DMS79 (cell line): ENCODE data around the gene MTA3.

Experiments used
- DNase-seq: peaks from one replicate; lab custom pipeline; 2025; lab: John Stamatoyannopoulos, UW

Gene MTA3

DNA sequence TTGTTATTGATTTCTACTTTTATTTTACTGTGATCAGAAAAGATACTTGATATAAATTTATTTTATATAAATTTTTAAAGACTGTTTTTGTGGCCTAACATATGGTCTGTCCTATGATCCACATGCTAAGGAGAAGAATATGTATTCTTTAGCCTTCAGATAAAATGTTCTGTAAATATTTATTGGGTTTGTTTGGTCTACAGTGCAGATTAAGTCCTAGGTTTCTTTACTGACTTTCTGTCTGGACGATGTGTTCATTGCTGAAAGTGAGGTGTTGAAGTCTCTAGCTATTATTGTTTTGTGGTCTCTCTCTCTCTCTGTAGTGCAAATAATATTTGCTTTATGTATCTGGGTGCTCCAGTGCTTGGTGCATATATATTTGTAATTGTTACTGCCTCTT, 165.4 kb downstream of the MTA3 start:
- DNase-seq: no peak

DNA sequence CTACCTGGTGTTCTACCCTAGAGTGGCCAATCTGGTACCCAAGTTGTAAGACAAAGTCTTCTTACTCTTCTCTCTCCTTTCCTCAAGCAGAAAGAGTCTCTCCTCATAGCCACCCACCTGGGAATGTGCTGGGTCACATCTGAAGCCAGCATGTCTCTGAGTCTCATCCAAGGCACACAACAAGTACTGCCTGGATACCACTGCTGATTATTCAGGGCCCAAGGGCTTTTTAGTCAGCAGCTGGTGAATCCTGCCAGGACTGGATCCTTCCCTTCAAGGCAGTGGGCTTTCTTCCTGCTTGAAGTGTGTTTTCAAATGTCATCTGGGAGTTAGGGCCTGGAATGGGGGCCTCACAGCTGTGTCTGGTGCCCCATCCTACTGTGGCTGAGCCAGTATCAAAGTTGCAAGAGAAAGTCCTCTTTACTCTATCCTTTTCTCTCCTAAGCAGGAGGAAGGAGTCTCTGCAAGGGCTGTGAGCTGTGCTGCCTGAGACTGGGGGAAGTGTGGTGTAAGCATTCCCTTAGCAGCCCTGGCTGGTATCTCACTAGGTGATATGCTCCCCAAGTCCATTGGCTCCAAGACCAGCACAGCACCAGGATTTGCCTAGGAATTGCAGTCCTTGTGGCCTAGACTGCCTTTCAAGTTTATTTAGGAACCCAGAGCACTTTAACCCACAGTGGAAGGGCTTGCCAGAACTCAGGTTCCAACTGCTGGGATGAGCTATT, 168.3 kb downstream of the MTA3 start:
- no peak for DNase-seq

DNA sequence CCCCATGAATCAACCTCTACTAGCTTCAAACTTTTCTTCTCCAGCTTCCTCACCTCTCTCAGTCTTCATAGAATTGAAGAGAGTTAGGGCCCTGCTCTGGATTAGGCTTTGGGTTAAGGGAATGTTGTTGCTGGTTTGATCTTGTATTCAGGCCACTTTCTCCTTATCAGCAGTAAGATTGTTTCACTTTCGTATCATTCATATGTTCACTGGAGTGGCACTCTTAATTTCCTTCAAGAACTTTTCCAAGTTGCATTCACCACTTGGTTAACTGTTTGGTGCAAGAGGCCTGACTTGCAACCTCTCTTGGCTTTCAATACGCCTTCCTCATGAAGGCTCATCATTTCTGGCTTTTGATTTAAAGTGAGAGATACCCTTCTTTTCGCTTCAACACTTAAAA, 172.7 kb downstream of the MTA3 start:
- no peak for DNase-seq

DNA sequence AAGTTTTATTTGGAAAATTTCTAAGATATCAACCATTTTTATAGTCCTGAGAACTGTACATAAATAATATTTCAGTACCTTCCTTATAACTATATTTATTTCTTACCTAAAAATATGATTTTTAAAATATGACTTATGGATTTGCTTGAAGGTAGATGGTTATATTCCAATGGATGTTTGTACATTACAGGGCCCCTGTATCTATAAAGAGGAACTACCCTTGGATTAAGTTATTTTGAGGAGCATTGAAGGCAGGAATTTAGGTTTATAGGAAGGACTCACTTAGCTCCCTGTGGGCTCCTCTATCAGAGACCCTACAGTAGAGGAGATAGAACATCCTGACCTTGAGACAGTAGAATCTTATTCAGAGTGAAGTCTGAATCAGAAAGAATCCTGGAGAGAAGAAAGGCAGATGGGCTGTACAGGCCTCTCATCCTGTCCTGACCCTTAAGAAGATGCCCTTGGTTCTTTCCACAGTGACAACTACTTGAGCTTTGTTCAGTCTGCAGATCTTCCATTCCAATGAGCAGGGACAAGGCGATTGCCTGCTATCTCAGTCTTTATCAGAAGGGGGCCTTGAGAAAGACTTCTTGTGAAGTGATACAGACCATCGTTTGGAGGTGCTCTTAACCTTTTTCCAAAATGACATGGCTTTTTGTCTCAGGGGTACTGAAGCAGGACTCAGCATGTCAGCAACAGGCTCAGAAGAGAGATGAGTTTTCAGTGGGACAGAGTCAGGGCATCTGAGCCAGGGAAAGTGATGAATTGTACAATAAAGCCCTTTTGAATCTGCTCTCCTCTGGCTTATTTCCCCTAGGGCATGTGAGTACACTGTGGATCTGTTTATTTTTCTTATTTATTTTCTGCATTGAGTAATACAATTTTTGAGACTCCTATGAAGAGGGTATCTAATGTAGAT, 174.6 kb downstream of the MTA3 start:
- DNase-seq: no peak

DNA sequence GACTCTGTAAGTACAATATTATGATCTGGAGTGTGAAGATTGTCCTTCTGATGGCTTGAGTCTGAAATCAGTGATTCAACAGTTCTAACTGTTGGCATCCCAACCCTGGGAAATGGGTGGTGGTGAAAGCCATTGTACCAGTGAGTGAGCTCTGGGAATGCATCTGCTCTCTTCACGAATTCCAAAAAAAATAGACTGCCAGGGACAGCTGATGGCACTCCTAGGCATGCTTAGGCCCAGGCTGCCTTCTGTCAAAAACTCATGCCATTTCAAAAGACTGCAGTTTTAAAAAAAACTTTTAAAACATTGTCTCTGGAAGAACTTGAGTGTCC, 175.2 kb downstream of the MTA3 start:
- no peak for DNase-seq

DNA sequence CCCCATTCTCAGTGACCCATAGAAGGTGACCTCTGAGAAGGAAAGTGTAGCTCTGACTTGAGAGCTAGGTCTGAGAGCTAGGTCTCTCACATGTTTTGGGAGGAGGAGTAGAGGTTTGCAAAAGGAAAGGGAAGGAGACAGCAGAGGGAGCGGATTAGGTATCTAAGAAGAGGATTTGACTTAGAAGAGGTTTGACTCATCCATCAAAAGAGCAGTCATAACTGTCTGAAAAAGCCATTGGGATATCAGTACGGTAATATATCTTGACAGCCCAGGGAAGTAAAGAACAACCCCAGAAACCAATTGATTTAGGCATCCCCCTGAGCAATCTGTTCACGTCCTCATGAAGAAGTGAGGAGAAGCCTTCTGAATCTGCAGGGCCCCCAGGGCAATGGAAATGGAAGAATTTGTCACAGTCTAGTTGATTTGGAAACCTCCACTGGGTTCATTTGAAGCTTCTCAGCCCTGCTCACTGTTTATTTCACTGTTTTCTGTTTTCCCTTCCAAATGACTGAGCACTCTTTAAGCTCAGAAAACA, 176.2 kb downstream of the MTA3 start:
- no peak for DNase-seq

DNA sequence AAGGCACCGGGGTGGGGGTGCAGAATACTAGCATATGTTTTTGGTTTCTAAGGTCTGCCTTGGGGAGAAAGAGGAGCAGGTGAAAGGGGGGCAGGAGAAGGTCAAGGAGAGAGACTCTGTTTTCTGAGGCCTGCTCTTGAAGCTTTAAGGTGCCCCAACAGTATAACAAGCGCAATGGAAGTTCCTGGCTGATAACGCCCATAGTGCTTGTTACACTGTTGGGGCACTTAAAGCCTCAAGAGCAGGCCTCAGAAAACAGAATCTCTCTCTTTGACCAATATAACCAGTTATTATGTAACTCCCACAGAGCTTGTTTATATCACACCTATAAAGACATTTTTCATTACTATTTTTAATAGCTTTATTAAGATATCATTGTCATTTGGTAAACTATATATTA, 179.0 kb downstream of the MTA3 start:
- DNase-seq: no peak

DNA sequence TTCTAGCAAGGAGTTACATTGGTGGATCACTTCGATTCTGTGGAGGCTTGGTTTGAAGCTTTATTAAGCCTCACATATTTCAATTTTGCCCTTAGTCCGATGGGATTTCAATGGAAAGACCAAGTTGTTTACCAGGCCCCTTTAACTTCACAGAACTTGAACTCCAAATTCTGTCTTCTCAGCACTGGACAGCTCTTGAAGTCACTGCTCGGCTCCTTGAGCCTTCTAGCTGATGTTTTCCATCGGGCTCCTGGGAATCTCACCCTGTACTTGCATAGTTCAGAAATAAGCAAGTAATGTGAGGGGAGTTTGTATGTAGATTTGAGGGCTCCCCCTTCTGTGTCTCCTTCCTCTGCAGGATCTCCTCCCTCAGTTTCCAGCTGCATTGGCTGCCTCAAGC, 180.4 kb downstream of the MTA3 start:
- DNase-seq: no peak

DNA sequence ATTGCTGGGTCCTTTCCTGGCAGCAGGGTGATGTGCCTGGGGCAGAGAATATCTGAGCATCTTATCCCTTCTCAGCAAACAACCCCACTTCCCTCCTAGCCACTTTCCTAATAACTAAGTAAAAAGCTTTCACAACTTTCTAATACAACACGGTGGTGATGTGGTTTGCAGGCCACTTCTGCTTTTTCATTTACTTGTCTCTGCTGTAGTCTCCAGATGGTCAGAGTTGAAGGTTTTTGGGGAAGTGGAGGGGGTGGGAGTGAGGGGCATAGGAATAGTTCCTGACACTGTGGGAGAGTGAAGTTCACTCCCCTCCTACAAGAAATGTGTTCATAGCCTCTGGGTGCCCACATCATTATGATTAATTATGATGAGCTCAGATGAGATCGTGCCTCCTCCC, 183.9 kb downstream of the MTA3 start:
- no peak for DNase-seq

DNA sequence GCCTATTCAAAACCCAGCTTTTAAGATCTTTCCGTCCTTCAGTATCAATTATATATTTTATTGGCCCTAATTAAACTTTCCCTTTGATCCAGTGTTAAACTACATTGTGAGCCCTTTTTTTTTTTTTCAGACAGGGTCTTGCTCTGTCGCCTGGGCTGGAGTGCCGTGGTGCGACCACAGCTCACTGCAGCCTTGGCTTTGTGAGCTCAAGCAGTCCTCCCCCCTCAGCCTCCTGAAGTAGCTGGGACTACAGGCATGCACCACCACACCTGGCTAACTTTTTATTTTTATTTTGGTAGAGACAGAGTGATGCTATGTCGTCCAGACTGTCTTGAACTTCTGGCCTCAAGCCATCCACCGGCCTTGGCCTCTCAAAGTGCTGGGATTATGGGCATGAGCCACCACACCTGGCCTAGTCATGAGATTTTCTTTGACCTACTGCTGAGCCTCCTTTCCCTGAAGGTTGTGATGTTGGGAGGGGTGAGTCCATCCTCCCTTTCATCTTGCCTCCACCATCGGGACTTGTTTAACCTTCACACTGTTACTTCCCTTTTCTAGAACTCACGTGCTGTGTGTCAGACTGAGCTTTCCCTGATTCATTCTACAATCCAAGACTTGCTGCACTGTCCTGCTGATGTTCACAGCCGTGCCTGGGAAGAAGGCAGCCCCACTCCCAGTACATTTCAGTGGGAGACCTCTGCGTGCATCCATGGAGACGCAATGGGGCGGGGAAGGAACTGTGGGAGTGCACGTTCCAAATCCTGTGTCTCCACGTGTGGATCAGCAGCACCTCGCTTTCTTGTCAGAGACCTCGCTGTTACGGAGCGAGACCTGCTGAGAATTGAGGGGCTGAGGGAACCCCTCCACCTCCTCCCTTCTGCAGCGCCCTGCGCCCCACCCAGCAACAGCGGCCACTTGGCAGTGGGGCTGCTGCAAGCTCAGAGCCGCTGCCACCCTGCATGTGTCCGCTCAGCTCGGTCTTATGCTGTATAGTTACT, 184.7 kb downstream of the MTA3 start:
- no peak for DNase-seq

DNA sequence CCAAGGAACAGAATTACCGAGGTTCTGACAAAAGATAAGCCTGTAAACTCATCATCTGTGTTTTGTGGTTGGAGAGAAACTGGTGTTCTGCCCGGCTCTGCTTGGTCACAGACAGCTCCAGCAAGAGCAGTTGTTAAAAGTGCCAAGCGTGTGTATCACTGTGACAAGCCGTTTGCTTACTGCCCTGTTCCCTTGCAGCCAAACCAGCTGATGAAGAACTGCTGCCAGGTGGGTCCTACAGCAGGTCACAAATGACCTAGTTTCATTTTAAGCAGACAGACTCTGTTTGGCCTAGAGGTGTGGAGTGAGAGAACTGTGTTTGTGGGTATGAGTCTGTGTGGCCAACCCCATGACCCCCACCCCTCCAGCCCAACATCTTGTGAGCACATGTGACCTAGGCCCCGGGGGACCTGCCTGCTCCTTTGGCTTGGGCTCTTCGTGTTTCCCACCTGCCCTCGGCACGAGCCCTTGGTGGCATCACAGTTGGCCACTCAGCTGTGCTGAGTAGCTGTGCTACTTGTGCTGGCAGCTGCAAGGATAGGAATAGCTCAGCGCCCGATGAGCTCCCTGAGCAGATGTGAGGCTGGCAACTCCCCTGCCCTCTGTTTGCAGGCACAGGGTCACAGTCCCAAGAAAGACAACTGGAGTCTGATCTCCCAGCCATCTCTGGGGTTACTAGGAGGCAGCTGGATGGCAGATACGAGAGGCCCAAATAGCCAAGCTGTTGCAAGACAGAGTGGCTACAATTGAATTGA, 185.8 kb downstream of the MTA3 start:
- DNase-seq: peak; percentile 72

DNA sequence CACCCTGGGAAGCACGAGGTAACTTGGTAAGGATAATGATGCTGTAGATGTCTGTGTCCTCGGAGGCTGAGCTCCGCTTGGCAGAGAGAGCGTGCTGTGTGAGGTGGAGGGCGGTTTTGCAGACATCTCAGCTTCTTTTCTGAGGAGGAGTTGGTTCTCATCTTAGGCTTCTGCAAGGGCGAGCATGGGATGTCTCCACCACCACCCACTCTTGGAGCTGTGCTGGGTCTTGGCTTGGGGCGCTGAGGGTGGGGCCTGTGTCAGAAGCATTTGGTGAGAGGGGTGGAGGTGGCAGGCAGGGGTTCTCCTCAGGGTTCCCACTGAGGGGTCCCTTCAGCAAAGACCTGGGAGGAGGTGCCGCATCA, 186.3 kb downstream of the MTA3 start:
- no peak for DNase-seq

DNA sequence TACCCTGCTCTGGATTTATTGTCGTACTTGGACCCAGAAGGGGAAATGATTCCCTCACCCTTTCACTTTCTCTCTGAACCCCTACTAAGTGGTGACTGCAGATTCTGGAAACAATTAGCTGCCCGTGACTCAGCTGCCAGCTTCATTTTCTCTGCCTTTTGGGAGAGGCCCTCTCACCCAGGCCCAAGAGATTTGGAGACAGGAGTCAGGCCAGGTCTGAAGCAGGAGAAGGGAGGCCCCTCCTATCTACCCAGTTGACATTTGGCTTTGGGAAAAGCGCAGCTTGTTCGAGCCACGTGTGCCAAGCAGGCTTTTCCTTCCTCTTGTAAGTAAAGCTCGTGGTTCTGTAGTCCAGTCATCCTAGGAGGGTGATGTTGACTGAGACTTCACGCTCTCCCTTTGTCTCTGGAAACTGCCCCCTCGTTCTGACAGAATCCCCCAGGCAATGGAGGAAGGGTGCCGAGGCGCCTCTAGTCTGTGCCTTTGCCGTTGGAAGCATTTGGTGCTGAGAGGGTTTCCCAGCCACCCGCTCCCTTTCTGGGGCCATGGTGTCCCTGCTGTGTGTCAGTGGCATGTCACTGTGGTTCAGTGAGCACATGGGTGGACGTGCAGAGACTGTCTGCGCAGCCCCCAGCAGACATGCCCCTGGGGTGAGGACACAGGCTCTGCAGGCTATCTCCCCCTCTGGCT, 186.9 kb downstream of the MTA3 start:
- no peak for DNase-seq

DNA sequence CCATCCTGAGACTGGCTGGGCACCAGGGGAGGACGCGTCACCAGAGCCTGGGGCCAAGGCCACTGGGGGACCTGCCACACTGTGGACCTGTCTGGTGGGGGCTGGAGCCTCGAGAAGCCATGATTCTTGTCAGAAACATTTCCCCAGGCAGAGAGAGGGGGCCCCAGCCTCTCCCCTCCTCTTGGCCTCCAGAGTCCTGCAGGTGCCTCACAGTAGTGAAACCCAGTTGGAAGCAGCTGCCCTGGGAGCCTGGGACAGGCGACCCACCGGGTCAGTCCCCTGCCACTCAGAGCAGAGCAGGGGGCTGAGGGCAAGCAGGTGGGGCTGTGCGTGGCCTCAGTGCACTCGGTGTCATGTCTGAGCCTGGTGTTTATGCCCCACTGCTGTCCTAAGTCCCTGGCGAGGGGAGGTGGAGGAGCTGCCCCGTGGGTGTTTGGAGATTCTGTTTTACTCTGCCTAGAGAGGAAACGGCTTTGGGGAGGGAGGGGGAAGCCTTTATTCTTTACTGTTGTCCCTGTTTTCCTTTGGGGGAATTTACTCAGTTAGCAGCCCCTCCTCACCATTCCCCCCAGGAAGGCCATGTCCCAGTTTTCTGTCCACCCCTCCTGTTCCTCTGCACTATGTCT, 187.8 kb downstream of the MTA3 start:
- DNase-seq: no peak

DNA sequence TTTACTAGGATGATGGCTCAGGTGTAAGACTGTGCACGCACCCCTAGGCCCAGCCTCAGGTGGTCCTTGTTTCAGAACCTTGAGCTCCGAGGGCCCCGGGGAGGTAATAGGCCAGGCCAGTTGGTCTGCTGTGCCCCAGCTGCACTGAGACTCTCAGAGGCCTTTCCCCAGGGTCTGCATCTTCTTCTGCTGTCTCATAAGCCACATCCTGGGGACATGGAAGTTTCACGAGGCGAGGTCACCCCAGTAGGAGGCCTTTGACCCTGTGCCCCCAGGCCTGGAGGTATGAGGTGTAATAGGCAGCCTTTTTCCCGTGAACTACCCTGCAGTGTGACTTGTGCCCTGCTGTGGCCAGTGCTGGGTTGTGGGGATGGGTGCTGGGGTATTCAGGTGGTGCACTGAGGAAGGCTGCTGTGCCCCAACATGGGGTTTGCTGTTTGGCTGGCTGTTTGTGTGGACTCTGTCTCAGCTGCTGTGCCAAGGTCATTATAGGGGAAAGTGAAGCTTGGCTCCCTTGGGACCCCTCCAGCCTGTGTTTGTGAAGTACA, 188.6 kb downstream of the MTA3 start:
- DNase-seq: no peak

DNA sequence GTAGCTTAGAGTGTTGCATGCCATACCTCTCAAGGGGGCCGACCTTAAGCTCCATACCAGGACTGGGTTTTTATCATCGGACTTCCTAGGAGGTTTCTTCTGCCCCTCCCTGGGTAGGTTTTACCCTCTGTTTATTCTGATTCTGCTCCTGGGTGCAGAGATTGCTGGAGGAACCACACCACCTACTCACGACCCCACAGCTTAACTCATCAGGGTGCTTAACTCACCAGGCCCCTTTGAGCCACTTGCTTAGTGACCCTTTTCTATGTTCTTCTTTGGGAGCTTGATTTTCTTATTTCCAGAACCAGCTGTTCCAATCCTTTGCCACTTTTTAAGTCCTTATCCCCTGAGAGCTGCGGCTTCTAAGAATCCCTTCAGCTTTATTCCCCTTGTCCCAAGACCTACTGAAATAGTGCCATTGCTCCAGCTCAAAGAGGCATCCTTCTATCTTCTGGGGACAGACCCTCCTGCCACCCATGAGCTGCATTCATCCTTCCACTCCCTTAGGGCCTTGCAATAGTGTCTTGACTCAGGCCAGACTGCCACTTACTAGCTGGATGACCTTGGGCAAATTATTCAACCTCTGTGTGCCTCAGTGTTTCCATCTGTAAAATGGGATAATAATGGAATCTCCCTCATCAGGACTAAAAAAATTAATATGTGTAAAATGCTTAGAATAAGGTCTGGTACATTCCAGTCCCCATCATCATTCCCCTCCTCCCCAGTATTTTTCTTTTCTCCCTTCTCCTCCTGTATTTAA, 189.7 kb downstream of the MTA3 start:
- DNase-seq: no peak

DNA sequence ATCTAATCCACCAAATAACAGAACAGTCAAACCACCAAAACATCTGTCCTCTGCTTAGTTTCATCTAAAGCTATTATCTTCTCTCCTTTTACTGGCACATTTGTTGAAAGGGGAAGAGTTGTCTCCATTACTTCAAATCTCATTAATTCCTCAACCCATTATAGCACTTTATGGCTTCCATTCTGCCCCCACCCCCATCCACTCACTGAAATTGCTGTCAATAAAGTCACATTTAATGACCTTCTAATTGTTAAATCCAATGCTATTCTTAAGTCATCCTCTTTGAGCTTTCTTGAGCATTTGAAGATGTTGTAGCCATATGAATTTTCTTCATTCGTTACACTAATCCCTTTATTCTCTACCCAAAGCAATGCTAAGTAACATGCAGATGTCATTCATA, 190.3 kb downstream of the MTA3 start:
- DNase-seq: no peak

DNA sequence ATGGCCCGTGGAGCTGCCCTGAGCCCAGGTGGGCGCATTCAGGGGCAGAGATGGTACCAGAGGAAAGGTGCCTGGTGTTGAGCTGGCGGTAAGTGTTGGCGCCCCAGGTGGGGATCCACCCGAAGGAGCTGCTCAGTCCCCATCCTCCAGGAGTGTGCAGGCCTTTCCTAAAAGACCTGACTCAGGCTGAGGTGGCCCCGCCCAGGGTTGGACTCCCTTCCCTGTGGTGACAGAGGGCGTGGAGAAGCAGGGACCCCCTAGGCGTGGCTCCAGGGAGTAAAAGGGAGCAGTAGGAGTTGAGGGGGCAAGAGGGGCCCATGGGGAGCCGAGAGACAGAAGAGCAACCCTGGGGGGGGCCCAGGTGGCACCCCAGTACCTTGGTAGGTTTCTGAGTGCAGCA, 193.1 kb downstream of the MTA3 start:
- DNase-seq: no peak

DNA sequence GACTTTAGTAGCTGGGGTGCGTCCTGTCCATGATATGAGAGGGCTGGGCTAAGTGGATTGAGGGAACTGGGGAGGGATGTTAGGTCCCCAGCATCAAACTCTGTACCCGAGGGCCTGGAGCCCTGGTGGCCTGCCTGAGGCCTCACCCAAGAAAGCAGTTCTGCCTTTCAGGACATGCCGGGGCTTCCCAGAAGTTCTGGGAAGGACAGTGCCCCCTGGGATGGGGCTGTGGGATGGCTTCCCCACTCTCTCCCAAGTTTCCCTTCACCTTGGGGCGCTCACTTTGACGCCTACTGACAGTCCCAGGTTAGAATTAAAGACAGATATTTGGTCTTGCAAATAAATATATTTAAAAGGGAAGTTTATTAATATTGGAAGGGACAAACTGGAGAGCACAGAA, 193.7 kb downstream of the MTA3 start:
- DNase-seq: no peak
